HPDE6-E6E7 (cell line): ENCODE results near the gene DDN.

Source experiments
- DNase-seq: peaks from one replicate; pipeline ENCODE4 v3.0.0; 2011; ENCODE audit warnings: missing footprints; ENCODE audit errors: extremely low spot score

DDN gene

GRCh38 chr12:49013428-49013827 lies 14.3 kb upstream of the DDN start:
- no peak for DNase-seq

DNA sequence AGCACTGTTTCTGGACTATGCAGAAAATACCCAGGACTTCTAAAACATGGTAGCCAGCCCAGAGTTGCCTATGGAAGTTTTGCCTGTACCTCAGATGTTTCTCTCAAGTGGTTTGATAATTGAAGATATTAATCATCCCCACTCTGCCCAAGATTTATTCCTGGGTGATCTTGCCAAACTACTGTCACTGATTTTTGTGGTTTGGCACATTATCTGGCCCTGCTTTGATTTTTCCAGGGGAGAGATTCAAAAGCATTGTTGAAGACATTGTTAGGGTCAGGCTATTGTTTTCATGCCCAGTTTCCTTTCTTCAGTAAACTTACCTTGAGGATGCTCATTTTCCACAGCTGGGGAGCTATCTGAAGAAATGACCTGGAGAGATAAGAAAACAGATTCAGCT lies 13.6 kb upstream of the DDN start:
- DNase-seq: no peak

- no peak for DNase-seq
Measured at GRCh38 chr12:49010092-49010668, 11.0 kb upstream of the DDN start.

GRCh38 chr12:49008943-49009342 lies 9.8 kb upstream of the DDN start:
- no peak for DNase-seq

DNA sequence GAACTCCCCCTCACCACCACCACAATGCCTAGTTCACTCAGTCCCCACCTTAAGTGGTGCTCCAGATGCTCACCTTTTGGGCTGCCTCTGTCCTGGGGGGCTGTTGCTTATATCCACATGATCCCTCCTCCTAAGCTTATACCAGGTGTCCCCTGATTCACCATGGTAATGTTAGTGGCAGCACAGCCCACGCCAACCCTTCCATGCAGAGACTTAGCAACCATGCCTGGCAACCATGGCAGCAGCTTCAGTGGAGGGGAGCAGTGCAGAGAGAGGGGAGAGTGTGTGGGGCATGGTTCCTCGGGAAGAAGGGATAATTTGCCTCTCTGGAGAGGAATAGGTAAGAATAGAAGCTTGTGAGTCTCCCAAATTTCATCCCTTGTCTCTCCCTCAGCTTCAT lies 1.2 kb upstream of the DDN start:
- no peak for DNase-seq

- DNase-seq: no peak
Measured at GRCh38 chr12:48998497-48999353, 450 bp downstream of the DDN start.

DNA sequence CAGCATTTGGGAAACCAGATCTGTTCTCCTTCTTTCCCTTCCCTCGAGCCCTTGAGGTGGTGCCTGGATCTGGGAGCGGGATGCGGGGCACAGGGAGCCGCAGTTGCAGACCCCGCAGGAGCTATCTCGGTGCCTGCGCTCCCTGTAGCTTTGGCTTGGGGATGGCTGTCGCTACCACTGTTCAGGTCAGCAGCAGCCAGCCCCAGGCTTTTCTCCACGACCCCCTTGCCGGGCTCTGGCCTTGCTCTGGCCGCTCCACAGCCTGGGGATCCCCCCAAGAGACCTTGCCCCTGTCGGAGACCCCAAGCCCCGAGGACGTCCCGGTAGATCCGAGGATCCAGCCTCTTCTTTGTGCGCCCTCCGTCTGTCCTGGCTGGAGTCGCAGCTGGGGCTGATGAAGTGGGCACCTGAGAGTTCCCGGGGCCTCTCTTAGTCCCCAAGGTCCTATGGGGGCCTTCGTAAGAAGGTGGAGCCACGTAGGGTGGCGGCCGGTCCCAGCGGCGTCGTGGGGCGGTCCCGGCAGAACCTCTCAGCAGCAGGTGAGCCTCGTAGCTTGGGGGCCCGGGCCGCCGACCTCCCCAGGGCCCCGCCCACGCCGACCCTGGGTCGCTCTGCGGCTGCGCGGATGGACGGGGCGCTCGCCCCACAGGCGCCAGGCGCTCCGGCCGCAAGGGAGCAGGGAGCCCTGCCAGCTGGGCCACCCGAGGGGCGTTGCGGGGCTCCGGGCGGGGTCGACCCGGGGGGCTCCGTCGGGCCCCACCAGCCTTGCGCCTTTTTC lies 1.3 kb downstream of the DDN start:
- DNase-seq: peak; percentile 55

DNA sequence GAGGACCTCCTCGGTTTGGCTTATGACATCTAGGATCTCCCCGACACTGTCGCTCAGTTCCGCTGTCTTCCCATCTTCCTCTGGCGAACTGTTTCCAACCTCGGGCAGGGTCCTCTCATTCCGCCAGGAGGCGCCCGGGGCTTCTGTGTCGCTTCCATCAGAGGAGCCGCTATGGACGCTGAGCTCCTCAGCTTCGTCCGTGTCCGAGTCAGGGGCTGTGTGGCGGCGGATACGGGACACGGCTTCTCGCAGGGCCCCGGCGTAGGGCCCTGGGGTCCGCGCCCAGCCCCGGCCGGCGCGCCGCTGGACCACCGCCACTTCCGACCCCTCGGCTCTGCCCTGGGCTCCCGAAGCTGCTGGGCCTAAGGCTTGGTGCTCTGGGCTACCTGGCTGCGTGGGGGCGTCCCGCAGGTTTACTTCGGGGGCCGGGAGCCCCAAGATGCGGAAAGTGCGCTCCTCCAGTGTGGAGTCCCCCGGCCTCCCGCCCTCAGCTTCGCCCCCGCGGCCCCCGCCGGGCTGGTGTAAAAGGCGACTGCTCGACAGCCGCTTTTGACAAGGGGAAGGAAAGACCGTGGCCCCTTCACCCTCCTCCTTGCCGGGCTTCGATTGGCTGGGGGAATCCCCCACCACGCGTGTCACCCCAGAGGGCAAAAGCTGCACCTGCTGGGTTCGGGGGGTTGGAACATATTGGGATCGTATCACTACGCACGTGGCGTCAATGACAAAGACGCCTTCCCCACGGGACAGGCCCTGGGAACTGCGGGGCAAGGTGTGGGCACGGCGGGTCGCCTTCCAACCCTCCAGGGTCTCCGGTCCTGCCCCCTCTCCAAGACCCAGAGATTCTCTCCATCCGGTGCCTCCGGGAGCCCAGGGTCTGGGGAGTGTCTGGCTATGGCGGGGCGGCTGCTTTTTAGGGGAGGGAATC lies 2.1 kb downstream of the DDN start:
- peak; percentile 70 for DNase-seq

DNA sequence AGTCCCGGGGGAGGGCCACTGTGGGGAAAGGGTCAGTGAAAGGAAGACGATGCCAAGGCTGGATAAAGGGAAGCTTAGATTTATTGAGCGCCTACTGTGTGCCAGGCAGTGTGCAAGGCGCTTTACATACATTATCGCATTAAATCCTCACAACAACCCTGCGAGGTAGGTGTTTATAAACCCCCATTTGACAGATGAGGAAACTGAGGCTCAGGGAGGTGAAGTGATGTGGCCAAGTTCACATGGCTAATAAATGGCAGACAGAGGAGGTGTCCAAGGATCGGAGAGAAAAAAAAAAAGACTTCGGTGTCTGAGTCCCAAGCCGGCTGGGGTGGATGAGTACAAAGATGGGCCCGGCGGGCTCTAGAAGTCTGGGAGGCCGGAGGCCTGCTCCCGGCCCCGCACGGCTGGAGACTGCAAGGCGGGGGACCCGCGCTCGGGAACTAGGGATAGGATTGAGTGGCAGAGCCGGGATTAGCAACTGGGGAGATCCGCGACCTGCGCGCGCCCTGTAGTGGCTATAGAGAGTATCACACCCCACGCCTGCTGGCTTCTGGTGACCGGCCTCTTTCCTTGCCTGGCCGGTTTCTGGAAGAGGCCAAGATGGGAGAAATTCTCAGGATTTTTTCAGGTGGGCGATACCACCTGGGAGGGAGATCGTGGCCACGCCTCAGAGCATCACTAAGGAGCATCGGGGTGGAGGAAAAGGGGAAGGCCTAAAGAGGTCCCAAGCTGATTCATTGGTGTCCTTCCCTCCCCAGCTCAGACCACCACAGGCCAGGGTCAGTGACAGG lies 3.9 kb downstream of the DDN start:
- DNase-seq: peak; percentile 96

DNA sequence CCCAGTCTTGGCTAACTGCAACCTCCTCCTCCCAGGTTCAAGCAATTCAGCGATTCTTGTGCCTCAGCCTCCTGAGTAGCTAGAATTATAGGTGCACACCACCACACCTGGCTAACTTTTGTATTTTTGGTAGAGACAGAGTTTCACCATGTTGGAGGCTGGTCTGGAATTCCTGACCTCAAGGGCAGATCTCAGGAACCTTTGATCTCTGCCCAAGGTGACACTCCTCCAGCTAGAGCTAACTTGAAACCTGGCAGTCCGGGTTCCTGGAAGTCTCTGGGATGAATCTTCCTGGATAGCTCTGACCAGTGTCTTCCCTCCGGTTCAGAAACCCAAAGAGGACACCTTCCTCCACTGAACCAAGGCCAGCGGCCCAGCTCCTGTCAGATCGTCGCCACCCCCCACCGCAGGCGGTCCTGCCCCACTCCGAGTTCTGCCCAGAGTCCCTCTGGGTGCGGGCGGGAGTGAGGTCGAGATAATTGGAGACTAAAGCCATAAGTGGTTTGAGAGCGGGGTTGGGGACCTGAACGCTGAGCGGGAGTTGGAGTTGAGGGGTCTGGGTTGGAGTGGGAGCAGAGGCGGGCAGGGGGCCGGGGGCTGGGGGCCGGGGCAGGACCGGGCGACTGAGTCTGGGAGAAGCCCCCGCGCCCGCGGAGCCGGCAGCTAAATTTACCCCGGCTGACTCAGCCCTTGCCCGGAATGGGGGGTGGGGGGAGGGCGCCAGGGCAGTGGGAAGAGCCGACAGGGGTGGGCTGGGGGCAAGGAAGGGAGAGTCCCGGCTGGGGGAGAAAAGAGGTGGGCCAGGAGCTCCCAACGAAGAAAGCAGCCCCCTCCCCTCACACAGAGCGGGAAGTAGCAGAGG lies 4.7 kb downstream of the DDN start:
- no peak for DNase-seq

- no peak for DNase-seq
Measured at GRCh38 chr12:48993787-48994186, 5.4 kb downstream of the DDN start.

DNA sequence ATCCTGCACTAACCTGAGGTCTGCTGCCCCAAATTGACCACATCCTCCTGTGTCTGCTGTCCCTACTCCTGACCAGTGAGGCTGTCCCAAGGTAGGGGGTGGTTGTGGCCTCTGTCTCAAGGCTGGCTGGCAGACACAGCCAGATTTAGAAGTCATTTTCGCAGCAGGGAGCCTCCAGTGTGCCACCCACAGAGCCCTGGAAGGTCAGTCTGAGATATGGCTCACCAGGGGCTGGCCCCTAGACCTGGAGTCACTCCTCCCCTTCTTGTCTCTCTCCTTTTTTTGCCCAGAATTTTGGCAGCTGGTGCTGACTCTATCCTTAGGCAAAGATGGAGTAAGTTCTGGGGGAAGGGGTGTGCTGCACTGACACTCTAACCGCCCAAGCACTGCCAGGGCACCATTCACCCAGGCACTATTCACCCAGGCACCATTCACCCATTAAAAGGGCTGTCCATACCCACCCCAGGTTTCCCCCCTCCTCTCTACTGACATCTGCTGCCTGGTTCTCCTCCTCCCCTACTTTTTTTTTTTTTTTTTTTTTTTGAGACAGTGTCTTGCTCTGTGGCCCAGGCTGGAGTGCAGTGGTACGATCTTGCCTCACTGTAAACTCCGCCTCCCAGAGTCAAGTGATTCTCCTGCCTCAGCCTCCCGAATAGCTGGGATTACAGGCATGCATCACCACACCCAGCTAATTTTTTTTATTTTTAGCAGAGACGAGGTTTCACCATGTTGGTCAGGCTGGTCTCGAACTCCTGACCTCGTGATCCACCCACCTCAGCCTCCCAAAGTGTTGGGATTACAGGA lies 7.7 kb downstream of the DDN start:
- no peak for DNase-seq

DNA sequence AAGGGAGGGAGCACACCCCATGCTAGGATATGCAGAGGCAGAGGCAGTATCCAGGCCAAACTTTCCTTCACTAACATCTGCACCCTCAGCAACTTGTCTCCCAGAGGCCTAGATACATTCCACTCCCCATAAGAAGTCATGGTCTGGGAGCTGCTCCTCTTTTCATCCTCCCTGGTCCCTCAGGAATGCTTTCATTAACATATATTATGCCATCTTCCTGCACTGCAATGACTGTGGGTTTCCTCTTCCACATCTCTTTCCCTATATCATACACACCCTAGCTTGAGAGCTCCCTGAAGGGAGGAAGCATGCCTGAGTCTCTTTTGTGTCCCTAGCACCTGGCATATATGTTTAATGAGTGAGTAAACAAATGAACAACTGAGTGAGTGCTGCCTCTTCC lies 8.6 kb downstream of the DDN start:
- DNase-seq: no peak

DNA sequence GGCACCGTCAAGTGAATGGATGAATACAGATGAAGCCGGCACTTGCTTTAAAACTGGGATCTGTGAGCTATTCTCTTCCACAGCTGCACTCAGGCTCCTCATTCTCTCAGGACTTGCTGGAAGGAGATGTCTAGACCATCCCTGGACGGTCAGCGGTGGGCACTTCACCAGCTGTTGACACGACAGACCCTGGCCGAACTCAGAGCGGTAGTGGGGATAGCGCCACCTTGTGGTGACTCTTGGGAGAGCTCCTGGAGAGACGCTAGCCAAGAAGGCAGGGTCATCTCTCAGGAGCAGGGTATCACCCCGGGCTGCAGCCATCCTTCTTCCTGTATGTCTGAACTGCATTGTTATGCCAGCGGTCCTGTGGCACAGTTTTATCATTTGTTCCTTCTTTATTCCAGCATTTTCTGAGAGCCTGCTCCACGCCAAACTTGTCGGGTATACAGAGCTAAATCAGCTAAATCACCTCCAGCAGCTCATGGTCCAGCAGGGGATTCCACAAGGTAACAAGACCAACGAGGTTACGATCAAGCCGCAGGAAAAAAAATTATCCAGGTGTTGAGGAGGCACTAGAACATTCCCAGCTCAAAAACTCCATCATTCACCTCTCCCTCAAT lies 11.0 kb downstream of the DDN start:
- no peak for DNase-seq

- no peak for DNase-seq
Measured at GRCh38 chr12:48986720-48987291, 12.4 kb downstream of the DDN start.

- DNase-seq: no peak
Measured at GRCh38 chr12:48985901-48986300, 13.3 kb downstream of the DDN start.

DNA sequence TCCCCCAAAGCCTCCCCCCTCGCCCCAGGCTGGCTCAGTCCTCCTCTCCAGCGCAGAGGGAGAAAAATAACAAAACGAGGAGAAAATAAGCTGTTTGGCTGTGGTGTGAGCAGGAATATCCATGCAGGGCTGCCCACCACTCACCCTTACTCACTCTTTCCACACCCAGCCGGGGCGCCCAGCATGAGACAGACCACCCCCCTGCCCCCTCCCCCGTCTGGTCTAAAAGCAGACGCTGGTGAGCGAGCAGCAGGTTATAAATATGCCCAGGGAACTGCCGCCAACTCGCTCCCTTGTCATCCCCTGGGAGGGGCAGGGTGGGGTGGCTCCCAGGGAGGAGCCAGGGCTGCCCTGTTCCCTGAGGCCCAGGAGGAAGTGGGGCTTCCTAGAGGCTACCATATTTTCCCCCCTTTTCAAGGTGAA lies 13.7 kb downstream of the DDN start:
- no peak for DNase-seq

- DNase-seq: no peak
Measured at GRCh38 chr12:48982397-48983080, 16.6 kb downstream of the DDN start.
